ENCODE results near the gene NCAPH2.

Gene NCAPH2

GRCh38 chr22:50471962-50472361 lies 36.1 kb upstream of the NCAPH2 start:
- Histone ChIP-seq H3K27ac (no peak overlapping the region), H3K4me3 (ENCODE audit: low read depth, low read length) (no peak overlapping the region), H3K27me3 (ENCODE audit: insufficient read depth, low read depth, severe bottlenecking) (no peaks in the 10 kb centered on the region), H3K36me3 (peaks cover 12% of the 10 kb centered on the region), H3K9me3 (ENCODE audit: severe bottlenecking) (no peaks in the 10 kb centered on the region)
- no peak for DNase-seq
- TF ChIP-seq CTCF (IDR thresholded peaks at IDR 0.05; ENCODE audit: low read depth, low read length), result no peak

GRCh38 chr22:50473088-50473487 lies 34.9 kb upstream of the NCAPH2 start:
- Histone ChIP-seq H3K9me3 (ENCODE audit: severe bottlenecking) (no peaks in the 10 kb centered on the region), H3K4me3 (ENCODE audit: low read depth, low read length) (no peak overlapping the region)
- peak; percentile 47 for DNase-seq

GRCh38 chr22:50473855-50474671 lies 34.0 kb upstream of the NCAPH2 start:
- no peaks in the 10 kb centered on the region for H3K9me3 ChIP-seq (ENCODE audit: severe bottlenecking)
- H3K36me3 ChIP-seq, result peaks cover 3% of the 10 kb centered on the region; the same call in 1 of the 2 replicates
- no peak for TF ChIP-seq CTCF (IDR thresholded peaks at IDR 0.05; ENCODE audit: low read depth, low read length)
- H3K4me3 ChIP-seq (ENCODE audit: low read depth, low read length), result peak overlapping the region; percentile 52
- H3K27me3 ChIP-seq (ENCODE audit: insufficient read depth, low read depth, severe bottlenecking), result no peaks in the 10 kb centered on the region
- H3K27ac ChIP-seq, result peak overlapping the region; percentile 49
- no peak for DNase-seq

More at GRCh38 chr22:50473088-50473487, 34.9 kb upstream of the NCAPH2 start:
- TF ChIP-seq CTCF (IDR thresholded peaks at IDR 0.05; ENCODE audit: low read depth, low read length), result peak; percentile 57
- Histone ChIP-seq H3K27ac (no peak overlapping the region), H3K36me3 (peaks cover 4% of the 10 kb centered on the region), H3K27me3 (ENCODE audit: insufficient read depth, low read depth, severe bottlenecking) (no peaks in the 10 kb centered on the region)

DNA sequence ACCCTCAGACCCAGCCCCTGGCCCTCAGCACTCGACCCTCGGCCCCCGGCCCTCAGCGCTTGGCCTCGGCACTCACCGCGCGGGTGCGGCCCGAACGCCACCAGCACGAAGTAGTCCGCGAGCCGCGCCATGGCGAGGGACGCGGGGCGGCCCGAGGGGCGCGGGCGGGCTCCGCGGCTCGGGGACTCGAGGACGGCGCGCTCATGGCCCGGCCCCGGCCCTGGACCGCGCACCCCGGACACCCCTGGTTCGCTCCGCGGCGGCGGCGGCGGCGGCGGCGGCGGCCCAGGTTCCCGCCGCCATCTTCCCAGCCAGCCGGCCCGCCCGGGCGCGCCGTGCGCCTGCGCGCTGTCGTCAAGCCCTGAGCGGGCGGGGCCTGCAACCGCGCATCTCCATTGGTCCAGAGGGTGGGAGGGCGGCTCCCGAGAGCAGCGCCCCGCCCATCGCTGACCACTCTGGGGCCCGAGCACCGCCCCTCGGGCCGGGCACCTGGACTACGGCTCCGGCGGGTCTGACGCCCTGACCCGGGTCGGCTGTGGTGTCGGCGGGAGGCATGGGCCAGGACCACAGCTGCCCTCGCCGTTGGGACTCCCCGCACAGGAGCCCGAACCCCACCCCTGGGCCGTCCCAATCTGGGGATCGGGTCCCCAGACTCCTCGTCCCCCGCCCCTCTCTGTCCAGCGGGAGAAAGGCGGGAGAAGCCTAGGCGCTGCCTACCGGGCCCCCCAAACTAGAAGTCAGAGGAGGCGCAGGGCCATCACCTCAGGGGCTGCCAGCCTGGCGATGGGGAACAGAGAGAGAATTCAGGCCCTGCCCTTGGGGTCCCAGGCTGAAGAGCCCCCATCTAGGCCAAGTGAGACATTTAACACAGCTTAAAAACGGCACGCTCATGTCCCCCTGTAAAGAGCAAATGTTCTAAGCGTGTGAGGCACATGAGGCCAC lies 33.0 kb upstream of the NCAPH2 start, which contains the start of gene SBF1:
Gene SBF1, minus strand, starts transcription at position 326 of the 942 bp plus-strand sequence. Its CDS starts 195 bp downstream, at position 131.
- no peaks in the 10 kb centered on the region for H3K27me3 ChIP-seq (ENCODE audit: insufficient read depth, low read depth, severe bottlenecking)
- DNase-seq, result peak; percentile 92
- peak within 1 kb of the TSS; percentile 53 for H3K4me3 ChIP-seq (ENCODE audit: low read depth, low read length)
- H3K27ac ChIP-seq, result peak within 1 kb of the TSS; percentile 81
- H3K36me3 ChIP-seq, result peaks cover 3% of the 10 kb centered on the region; the same call in 1 of the 2 replicates
- H3K9me3 ChIP-seq (ENCODE audit: severe bottlenecking), result no peaks in the 10 kb centered on the region
- no peak for TF ChIP-seq CTCF (IDR thresholded peaks at IDR 0.05; ENCODE audit: low read depth, low read length)

GRCh38 chr22:50475652-50476002 lies 32.4 kb upstream of the NCAPH2 start:
- H3K27ac ChIP-seq, result peak overlapping the region; percentile 81
- no peak for DNase-seq
- peak overlapping the region; percentile 53 for H3K4me3 ChIP-seq (ENCODE audit: low read depth, low read length)
- peaks cover 3% of the 10 kb centered on the region; the same call in 1 of the 2 replicates for H3K36me3 ChIP-seq
- no peaks in the 10 kb centered on the region for H3K27me3 ChIP-seq (ENCODE audit: insufficient read depth, low read depth, severe bottlenecking)
- no peak for TF ChIP-seq CTCF (IDR thresholded peaks at IDR 0.05; ENCODE audit: low read depth, low read length)
- H3K9me3 ChIP-seq (ENCODE audit: severe bottlenecking), result no peaks in the 10 kb centered on the region

All from WERI-Rb-1 (cell line).